Mammary epithelial cell (primary cell): ENCODE results near the gene PATJ.

ENCODE experiments used
- EZH2 ChIP-seq: IDR thresholded peaks from 2 replicates; pipeline ENCODE4 v1.6.1; 2012; ENCODE audit warnings: low read length, inconsistent platforms, borderline replicate concordance
- TF ChIP-seq, protein P1 (sequence below), 2 donors: IDR thresholded peaks in 1 of 2; conservative IDR thresholded peaks in 1 of 2; 2 replicates each; pipeline ENCODE4 v1.5.1; 2011 to 2012; ENCODE audit warnings: inconsistent platforms in 2 of 2, low read length in 2 of 2, mild to moderate bottlenecking in 2 of 2, control low read depth in 1 of 2, low read depth in 1 of 2; ENCODE audit not compliant: insufficient read depth in 1 of 2; ENCODE audit errors: extremely low read depth in 1 of 2

DNA sequence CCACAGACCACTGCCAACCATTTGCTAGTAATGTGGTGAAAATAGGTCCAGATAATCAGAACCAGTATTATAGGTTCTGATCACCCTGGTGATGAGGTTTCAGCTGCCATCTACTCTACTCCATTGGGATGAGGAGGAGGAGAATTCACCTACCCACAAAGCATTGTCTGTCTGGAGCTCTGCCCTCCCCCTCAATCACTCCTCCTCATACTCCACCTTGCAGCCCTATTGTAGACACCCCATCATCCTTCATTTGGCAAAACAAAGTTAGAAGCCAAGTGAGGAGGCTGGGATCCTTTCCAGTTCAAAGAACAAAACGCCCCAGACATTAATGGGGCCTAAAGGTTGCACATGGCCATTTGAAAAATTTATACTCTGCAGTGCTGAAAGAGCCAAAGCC, 295.0 kb downstream of the PATJ start:
- TF ChIP-seq, protein P1, sequence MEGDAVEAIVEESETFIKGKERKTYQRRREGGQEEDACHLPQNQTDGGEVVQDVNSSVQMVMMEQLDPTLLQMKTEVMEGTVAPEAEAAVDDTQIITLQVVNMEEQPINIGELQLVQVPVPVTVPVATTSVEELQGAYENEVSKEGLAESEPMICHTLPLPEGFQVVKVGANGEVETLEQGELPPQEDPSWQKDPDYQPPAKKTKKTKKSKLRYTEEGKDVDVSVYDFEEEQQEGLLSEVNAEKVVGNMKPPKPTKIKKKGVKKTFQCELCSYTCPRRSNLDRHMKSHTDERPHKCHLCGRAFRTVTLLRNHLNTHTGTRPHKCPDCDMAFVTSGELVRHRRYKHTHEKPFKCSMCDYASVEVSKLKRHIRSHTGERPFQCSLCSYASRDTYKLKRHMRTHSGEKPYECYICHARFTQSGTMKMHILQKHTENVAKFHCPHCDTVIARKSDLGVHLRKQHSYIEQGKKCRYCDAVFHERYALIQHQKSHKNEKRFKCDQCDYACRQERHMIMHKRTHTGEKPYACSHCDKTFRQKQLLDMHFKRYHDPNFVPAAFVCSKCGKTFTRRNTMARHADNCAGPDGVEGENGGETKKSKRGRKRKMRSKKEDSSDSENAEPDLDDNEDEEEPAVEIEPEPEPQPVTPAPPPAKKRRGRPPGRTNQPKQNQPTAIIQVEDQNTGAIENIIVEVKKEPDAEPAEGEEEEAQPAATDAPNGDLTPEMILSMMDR (conservative IDR thresholded peaks at IDR 0.05 in 1 of 2, IDR thresholded peaks at IDR 0.05 in 1 of 2; ENCODE audit: extremely low read depth in 1 of 2, insufficient read depth in 1 of 2, low read depth in 1 of 2, low read length in 2 of 2): no peak
- no peak for TF ChIP-seq EZH2
